ENCODE measurements around the gene ERBB4.
"Not testable (repeated sequence)": the region's sequence is repeated elsewhere in the genome, so short reads cannot be mapped to it uniquely, and the experiment has no call there.

Gene ERBB4

DNA sequence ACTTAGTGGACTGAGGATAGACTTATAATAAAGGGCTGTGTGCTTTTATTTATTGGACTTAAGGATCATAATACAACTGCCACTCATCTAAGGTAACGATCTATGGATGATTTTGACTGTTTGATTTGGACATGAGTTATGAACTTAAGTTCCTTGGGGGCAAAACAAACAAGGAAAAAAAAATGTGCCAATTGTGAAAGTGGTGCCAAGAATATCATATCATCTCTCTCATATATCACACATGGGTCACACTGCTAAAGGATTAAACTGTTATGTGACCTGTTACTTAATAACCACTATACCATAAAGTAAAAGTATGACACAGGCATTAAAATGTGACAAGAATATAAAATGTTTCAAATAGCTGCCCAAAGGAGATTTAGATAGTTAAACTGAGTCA is 886.3 kb downstream of the ERBB4 start:
- in situ Hi-C loops (cut with MboI; ENCODE audit: low sequenced_read_pairs), result no loop called here

- in situ Hi-C loops (cut with MboI; ENCODE audit: low sequenced_read_pairs), result no loop called here
Measured at GRCh38 chr2:211649331-211649730, 889.3 kb downstream of the ERBB4 start.

GRCh38 chr2:211631503-211631902 is 907.1 kb downstream of the ERBB4 start:
- in situ Hi-C loops (cut with MboI; ENCODE audit: low sequenced_read_pairs), result no loop called here

DNA sequence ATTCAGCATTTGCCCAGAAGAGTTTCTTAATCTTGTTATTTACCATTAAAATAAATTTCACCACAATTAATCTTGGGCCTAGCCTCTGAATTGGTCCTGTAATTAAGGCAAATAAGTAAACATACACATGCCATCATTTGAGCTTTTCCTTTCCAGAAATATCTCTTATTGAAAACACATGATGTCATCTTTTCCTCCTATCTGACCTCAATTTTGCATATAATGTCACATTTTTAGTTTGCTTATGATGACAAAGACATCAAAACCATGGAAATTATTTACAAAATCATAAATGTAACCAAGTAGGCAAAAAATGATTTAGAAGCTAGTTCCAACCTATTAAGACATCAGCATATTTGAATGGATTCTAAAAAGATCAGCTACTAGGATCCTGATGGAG is 915.5 kb downstream of the ERBB4 start:
- in situ Hi-C loops (cut with MboI; ENCODE audit: low sequenced_read_pairs), result no loop called here

DNA sequence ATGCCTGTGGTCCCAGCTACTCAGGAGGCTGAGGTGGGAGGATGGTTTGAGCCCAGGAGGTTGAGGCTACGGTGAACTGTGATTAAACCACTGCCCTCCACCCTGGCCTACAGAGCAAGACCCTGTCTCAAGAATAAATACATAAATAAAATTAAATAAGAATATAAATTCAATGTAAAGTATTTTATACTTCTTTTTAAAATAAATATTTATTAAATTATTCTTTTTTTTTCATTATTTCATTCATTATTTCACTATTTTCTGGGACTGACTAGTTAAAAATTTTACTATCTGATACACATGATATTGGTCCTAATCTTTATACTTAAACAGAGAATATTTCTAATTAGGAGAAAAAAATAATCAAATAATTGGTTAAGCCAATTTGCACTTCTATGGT is 917.6 kb downstream of the ERBB4 start:
- in situ Hi-C loops (cut with MboI; ENCODE audit: low sequenced_read_pairs), result no loop called here

DNA sequence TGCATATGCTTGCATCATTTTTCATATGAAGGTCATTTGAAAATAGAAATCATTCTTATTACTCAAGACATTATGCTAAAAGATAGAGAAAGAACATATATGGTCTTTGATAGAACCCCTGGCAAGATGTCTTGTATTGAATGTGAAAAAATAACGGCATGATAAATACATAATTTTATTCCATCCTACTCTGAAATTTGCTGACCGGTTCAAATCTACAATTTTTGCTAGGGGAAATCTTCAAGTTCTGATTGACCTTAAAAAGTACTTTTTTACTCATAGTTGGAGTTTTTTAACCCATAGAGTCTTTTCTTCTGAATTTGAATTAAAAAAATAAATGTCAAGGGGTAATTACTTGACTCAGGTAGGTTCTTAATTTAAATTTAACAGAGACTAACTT is 920.8 kb downstream of the ERBB4 start:
- in situ Hi-C loops (cut with MboI; ENCODE audit: low sequenced_read_pairs), result no loop called here

- in situ Hi-C loops (cut with MboI; ENCODE audit: low sequenced_read_pairs), result no loop called here
Measured at GRCh38 chr2:211611621-211612020, 927.0 kb downstream of the ERBB4 start.

DNA sequence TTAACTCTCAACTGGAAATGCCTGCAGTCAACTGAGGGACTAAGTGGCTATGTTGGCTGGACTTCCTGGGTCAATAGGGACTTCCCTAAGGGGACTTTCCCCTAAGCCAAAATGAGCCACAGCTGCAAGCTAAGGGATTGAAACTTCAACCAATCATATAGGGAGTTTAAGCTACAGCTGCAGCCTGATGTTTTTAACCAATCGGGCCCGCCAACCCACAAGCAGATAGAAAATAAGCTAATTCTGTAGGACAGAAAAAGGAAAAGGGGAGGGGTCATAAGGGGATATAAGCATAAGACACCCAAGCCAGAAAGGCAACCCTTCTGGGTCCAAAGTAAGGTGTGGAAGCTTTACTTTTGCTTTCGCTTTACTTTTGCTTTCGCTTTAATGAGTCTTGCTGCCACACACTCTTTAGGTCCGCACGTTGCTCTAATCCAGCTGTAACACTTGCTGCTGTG is 927.5 kb downstream of the ERBB4 start:
- in situ Hi-C loops (cut with MboI; ENCODE audit: low sequenced_read_pairs), result no loop called here

DNA sequence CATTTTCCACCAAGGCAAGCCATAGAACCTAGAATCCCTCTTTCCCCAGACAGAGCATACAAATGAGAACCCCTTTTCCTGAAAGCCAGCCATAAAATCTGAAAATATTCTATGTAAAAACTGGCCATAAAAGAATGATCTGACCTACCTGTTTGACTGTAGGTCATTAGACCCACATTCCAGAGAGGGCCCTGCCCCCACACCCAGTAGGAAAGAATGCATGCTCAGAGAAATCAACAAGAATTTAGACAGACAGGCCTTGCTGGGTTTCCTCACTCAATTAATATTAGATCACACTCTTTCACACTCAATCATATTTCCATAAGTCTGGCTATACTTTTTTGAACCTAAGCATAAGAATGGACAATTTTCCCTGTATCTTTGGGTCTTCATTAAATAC is 929.5 kb downstream of the ERBB4 start:
- in situ Hi-C loops (cut with MboI; ENCODE audit: low sequenced_read_pairs), result no loop called here

DNA sequence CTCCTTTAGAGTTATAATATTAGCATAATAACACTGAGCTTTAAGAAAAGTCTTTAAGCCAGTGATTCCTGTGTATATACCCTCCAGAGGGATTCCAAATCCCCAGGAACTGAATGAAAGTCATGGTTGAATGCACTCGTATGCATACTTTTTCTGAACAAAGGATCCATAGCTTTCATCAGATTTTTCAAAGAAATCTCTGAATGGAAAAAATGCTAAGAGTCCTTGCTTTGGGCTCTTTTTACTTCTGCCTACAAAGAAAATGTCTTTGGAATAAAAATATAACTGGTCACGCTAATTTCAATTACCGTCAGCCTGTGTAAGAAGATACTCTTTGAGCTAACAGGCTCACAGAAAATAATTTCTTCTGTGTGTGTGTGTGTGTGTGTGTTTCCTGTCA is 939.5 kb downstream of the ERBB4 start:
- in situ Hi-C loops (cut with MboI; ENCODE audit: low sequenced_read_pairs), result no loop called here

GRCh38 chr2:211598238-211598637 is 940.4 kb downstream of the ERBB4 start:
- in situ Hi-C loops (cut with MboI; ENCODE audit: low sequenced_read_pairs), result no loop called here

DNA sequence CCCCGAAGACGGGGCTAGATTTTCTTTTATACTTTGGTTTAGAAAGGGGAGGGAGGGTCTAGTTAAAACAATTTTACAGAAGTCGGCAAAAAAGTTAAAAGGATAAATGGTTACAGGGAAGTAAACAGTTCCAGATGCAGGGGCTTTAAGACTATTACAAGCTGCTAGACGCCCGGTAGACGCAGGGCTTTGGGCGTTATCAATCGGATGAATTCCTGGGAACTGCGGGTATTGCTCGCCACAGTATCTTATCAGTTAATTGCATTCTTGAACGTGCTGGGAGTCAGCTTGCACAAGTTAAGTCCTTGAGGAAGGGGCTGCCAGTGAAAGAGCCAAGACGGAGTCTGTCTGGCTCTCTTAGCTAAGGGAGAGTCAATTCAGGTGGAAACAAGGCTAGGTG is 946.6 kb downstream of the ERBB4 start:
- in situ Hi-C loops (cut with MboI; ENCODE audit: low sequenced_read_pairs), result not testable (repeated sequence)

GRCh38 chr2:211591426-211591825 is 947.2 kb downstream of the ERBB4 start:
- in situ Hi-C loops (cut with MboI; ENCODE audit: low sequenced_read_pairs), result no loop called here

GRCh38 chr2:211568439-211568838 is 970.2 kb downstream of the ERBB4 start:
- in situ Hi-C loops (cut with MboI; ENCODE audit: low sequenced_read_pairs), result no loop called here

GRCh38 chr2:211564441-211564840 is 974.2 kb downstream of the ERBB4 start:
- in situ Hi-C loops (cut with MboI; ENCODE audit: low sequenced_read_pairs), result no loop called here

- in situ Hi-C loops (cut with MboI; ENCODE audit: low sequenced_read_pairs), result no loop called here
Measured at GRCh38 chr2:211545582-211545981, 993.0 kb downstream of the ERBB4 start.

DNA sequence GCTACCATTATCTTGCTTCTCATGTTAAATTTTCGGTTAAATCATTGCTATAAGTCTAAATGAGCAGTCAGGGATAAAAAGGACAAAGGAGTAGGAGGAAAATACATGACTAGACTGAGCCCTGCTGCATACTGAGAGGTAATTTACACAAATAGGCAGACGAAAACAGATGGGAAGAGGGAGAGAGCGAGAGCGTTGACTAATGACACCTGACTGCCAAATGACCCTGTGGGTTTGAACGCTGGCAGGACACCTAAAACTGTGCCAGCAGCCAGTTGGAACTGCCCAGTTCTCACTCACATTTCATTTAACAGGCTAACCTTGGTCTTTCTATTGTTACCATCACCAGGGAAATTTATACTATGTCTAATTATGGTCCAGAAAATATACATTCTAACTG is 1004.0 kb downstream of the ERBB4 start:
- in situ Hi-C loops (cut with MboI; ENCODE audit: low sequenced_read_pairs), result no loop called here

DNA sequence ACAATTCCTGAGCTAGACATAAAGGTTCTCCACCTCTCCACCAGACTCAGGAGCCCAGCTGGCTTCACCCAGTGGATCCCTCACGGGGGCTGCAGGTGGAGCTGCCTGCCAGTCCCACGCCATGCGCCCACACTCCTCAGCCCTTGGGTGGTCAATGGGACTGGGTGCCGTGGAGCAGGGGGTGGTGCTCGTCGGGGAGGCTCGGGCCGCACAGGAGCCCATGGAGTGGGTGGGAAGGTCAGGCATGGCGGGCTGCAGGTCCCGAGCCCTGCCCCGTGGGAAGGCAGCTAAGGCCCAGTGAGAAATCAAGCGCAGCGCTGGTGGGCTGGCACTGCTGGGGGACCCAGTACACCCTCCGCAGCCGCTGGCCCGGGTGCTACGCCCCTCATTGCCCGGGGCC is 1014.4 kb downstream of the ERBB4 start:
- in situ Hi-C loops (cut with MboI; ENCODE audit: low sequenced_read_pairs), result not testable (repeated sequence)

DNA sequence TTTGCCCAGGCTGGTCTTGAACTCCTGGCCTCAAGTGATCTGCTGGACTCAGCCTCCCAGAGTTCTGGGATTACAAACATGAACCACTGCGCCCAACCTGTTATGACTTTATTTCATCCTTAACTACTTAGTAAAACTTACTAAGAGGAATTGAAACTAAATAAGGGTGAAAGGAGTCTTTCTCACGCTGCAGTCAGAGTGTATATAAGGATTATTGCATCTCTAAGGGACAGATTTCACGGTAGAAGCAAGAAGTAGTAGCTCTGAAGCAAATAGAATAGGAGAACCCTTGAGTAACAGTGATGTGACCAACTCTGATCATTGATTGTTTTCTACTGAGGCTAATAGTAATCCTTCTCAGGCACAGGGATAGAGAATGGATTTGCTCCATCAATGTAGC is 1022.1 kb downstream of the ERBB4 start:
- in situ Hi-C loops (cut with MboI; ENCODE audit: low sequenced_read_pairs), result no loop called here

GRCh38 chr2:211514049-211514448 is 1024.6 kb downstream of the ERBB4 start:
- in situ Hi-C loops (cut with MboI; ENCODE audit: low sequenced_read_pairs), result no loop called here

DNA sequence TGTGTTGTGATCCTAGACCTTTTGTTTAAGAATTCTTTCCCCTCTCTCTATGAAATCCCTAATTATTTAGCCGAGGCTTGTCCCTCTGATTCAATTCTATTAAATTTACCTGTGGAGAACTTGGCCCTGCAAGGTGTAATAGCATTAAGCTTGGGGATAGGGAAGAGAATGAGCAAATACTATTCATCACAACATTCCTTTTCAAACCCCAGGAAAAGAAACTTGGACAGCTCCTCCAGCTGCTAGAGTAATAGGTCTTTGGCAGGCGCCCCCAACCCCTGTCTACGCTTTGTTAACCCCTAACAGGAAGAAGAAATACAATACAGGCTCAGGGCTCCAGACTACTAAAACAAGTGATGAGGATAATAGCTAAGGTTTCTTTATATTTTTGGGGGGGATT is 1025.2 kb downstream of the ERBB4 start:
- in situ Hi-C loops (cut with MboI; ENCODE audit: low sequenced_read_pairs), result no loop called here

GRCh38 chr2:211512806-211513205 is 1025.8 kb downstream of the ERBB4 start:
- in situ Hi-C loops (cut with MboI; ENCODE audit: low sequenced_read_pairs), result no loop called here

DNA sequence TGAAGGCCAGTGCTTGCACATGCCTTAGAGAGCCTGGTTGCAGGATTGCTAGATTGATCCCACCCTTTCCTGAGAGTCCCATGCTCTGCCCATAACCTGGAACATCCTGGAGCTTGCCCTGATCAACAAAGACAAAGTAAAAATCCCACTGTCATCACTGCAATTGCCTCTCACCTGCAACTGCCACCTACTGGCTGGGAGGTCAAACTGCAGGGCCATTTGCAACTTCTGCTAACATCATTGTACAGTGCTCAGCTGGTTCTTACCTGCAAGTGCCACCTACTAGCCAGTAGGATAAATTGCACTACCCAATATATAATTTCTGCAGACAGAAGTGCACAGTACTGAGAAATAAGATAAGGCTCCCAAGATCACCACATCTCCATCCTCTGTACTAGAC is 1034.7 kb downstream of the ERBB4 start:
- in situ Hi-C loops (cut with MboI; ENCODE audit: low sequenced_read_pairs), result no loop called here

- in situ Hi-C loops (cut with MboI; ENCODE audit: low sequenced_read_pairs), result no loop called here
Measured at GRCh38 chr2:211503198-211503597, 1035.4 kb downstream of the ERBB4 start.
